Uterus (tissue), 2 donors: Measurements from ENCODE around the gene CNTNAP5.

Experiments used
- CTCF ChIP-seq, 4 experiments: fragments of 200-600 bp in 2 of 4; fragments of 450-650 bp in 2 of 4; sonication (generic) in 2 of 4; IDR thresholded peaks; one replicate each; pipeline ENCODE4 v1.5.1; 2016 to 2019; ENCODE audit warnings: antibody characterized with exemption in 4 of 4, mild to moderate bottlenecking in 2 of 4, moderate library complexity in 1 of 4
- POLR2A ChIP-seq, 2 donors: fragments of 450-650 bp; IDR thresholded peaks; one replicate each; pipeline ENCODE4 v1.6.1; 2016; ENCODE audit warnings: antibody characterized with exemption in 2 of 2, mild to moderate bottlenecking in 1 of 2, moderate library complexity in 1 of 2

- TF ChIP-seq CTCF (IDR thresholded peaks at IDR 0.05) (no peak), POLR2A (IDR thresholded peaks at IDR 0.05) (no peak)
Measured at GRCh38 chr2:124920448-124920847, 895.4 kb downstream of the CNTNAP5 start.
